ENCODE results near the gene TXNL4A.

TXNL4A gene

GRCh38 chr18:79974025-79974654, 14.2 kb downstream of the TXNL4A start:
- Histone ChIP-seq H3K4me1 (ENCODE audit: insufficient read depth, low read length) (no peaks in the 10 kb centered on the region), H3K27me3 (ENCODE audit: control insufficient read depth in 1 of 2, insufficient read depth in 2 of 2, low read length in 2 of 2) (no peaks in the 10 kb centered on the region), H3K9me3 (ENCODE audit: low read length) (no peaks in the 10 kb centered on the region), H3K4me3 (ENCODE audit: low read depth in 1 of 2, low read length in 2 of 2) (no peak overlapping the region), H3K27ac (ENCODE audit: low read depth, low read length) (no peak overlapping the region), H3K9ac (ENCODE audit: low read length) (no peak overlapping the region), H3K36me3 (ENCODE audit: insufficient read depth, low read length) (peaks cover 50% of the 10 kb centered on the region)

- Histone ChIP-seq H3K4me3 (ENCODE audit: low read depth in 1 of 2, low read length in 2 of 2) (no peak overlapping the region), H3K4me1 (ENCODE audit: insufficient read depth, low read length) (no peaks in the 10 kb centered on the region), H3K9me3 (ENCODE audit: low read length) (no peaks in the 10 kb centered on the region), H3K9ac (ENCODE audit: low read length) (no peak overlapping the region), H3K36me3 (ENCODE audit: insufficient read depth, low read length) (peaks cover 50% of the 10 kb centered on the region), H3K27ac (ENCODE audit: low read depth, low read length) (no peak overlapping the region), H3K27me3 (ENCODE audit: control insufficient read depth in 1 of 2, insufficient read depth in 2 of 2, low read length in 2 of 2) (no peaks in the 10 kb centered on the region)
These were observed 14.8 kb downstream of the TXNL4A start for GRCh38 chr18:79973517-79973916.

GRCh38 chr18:79972720-79973119, 15.6 kb downstream of the TXNL4A start:
- H3K4me3 ChIP-seq (ENCODE audit: low read depth in 1 of 2, low read length in 2 of 2): no peak overlapping the region
- H3K36me3 ChIP-seq (ENCODE audit: insufficient read depth, low read length): peaks cover 50% of the 10 kb centered on the region
- H3K4me1 ChIP-seq (ENCODE audit: insufficient read depth, low read length): no peaks in the 10 kb centered on the region
- H3K27me3 ChIP-seq (ENCODE audit: control insufficient read depth in 1 of 2, insufficient read depth in 2 of 2, low read length in 2 of 2): no peaks in the 10 kb centered on the region
- H3K27ac ChIP-seq (ENCODE audit: low read depth, low read length): no peak overlapping the region
- H3K9me3 ChIP-seq (ENCODE audit: low read length): no peaks in the 10 kb centered on the region
- H3K9ac ChIP-seq (ENCODE audit: low read length): no peak overlapping the region

- Histone ChIP-seq H3K9me3 (ENCODE audit: low read length) (no peaks in the 10 kb centered on the region), H3K9ac (ENCODE audit: low read length) (no peak overlapping the region), H3K4me1 (ENCODE audit: insufficient read depth, low read length) (no peaks in the 10 kb centered on the region), H3K4me3 (ENCODE audit: low read depth in 1 of 2, low read length in 2 of 2) (no peak overlapping the region), H3K36me3 (ENCODE audit: insufficient read depth, low read length) (peaks cover 50% of the 10 kb centered on the region), H3K27me3 (ENCODE audit: control insufficient read depth in 1 of 2, insufficient read depth in 2 of 2, low read length in 2 of 2) (no peaks in the 10 kb centered on the region), H3K27ac (ENCODE audit: low read depth, low read length) (no peak overlapping the region)
These were observed 16.4 kb downstream of the TXNL4A start for GRCh38 chr18:79971986-79972385.

GRCh38 chr18:79971211-79971952, 17.0 kb downstream of the TXNL4A start:
- H3K27me3 ChIP-seq (ENCODE audit: control insufficient read depth in 1 of 2, insufficient read depth in 2 of 2, low read length in 2 of 2): no peaks in the 10 kb centered on the region
- H3K9ac ChIP-seq (ENCODE audit: low read length): no peak overlapping the region
- no peaks in the 10 kb centered on the region for H3K9me3 ChIP-seq (ENCODE audit: low read length)
- H3K4me3 ChIP-seq (ENCODE audit: low read depth in 1 of 2, low read length in 2 of 2): no peak overlapping the region
- H3K36me3 ChIP-seq (ENCODE audit: insufficient read depth, low read length): peaks cover 46% of the 10 kb centered on the region
- no peak overlapping the region for H3K27ac ChIP-seq (ENCODE audit: low read depth, low read length)
- no peaks in the 10 kb centered on the region for H3K4me1 ChIP-seq (ENCODE audit: insufficient read depth, low read length)

GRCh38 chr18:79970419-79971133, 17.8 kb downstream of the TXNL4A start:
- H3K4me3 ChIP-seq (ENCODE audit: low read depth in 1 of 2, low read length in 2 of 2): no peak overlapping the region
- peaks cover 2% of the 10 kb centered on the region for H3K4me1 ChIP-seq (ENCODE audit: insufficient read depth, low read length)
- no peaks in the 10 kb centered on the region for H3K9me3 ChIP-seq (ENCODE audit: low read length)
- H3K36me3 ChIP-seq (ENCODE audit: insufficient read depth, low read length): peaks cover 40% of the 10 kb centered on the region
- no peaks in the 10 kb centered on the region for H3K27me3 ChIP-seq (ENCODE audit: control insufficient read depth in 1 of 2, insufficient read depth in 2 of 2, low read length in 2 of 2)
- no peak overlapping the region for H3K9ac ChIP-seq (ENCODE audit: low read length)
- H3K27ac ChIP-seq (ENCODE audit: low read depth, low read length): no peak overlapping the region

GRCh38 chr18:79965119-79965902, 23.1 kb downstream of the TXNL4A start:
- peaks cover 5% of the 10 kb centered on the region for H3K4me1 ChIP-seq (ENCODE audit: insufficient read depth, low read length)
- H3K4me3 ChIP-seq (ENCODE audit: low read depth in 1 of 2, low read length in 2 of 2): peak overlapping the region; percentile 54 to 89
- peaks cover 8% of the 10 kb centered on the region for H3K36me3 ChIP-seq (ENCODE audit: insufficient read depth, low read length)
- no peaks in the 10 kb centered on the region for H3K9me3 ChIP-seq (ENCODE audit: low read length)
- H3K9ac ChIP-seq (ENCODE audit: low read length): peak overlapping the region; percentile 78
- peaks cover 0 to 7% of the 10 kb centered on the region in 2 donors for H3K27me3 ChIP-seq (ENCODE audit: control insufficient read depth in 1 of 2, insufficient read depth in 2 of 2, low read length in 2 of 2)
- H3K27ac ChIP-seq (ENCODE audit: low read depth, low read length): peak overlapping the region; percentile 62

- peak within 1 kb of the TSS; percentile 78 for H3K9ac ChIP-seq (ENCODE audit: low read length)
- H3K27me3 ChIP-seq (ENCODE audit: control insufficient read depth in 1 of 2, insufficient read depth in 2 of 2, low read length in 2 of 2): peaks cover 0 to 11% of the 10 kb centered on the region in 2 donors
- H3K9me3 ChIP-seq (ENCODE audit: low read length): no peaks in the 10 kb centered on the region
These were observed 23.8 kb downstream of the TXNL4A start, which contains the start of gene HSBP1L1 for GRCh38 chr18:79964330-79965118. Gene HSBP1L1 (plus strand): TSS chr18:79964643. CDS start chr18:79964736, 93 bp downstream.

GRCh38 chr18:79963658-79964329, 24.6 kb downstream of the TXNL4A start:
- peak overlapping the region; percentile 62 for H3K27ac ChIP-seq (ENCODE audit: low read depth, low read length)
- H3K36me3 ChIP-seq (ENCODE audit: insufficient read depth, low read length): no peaks in the 10 kb centered on the region
- H3K4me3 ChIP-seq (ENCODE audit: low read depth in 1 of 2, low read length in 2 of 2): peak overlapping the region; percentile 54 to 89
- peaks cover 5% of the 10 kb centered on the region for H3K4me1 ChIP-seq (ENCODE audit: insufficient read depth, low read length)
- no peak overlapping the region for H3K9ac ChIP-seq (ENCODE audit: low read length)
- peaks cover 0 to 11% of the 10 kb centered on the region in 2 donors for H3K27me3 ChIP-seq (ENCODE audit: control insufficient read depth in 1 of 2, insufficient read depth in 2 of 2, low read length in 2 of 2)
- no peaks in the 10 kb centered on the region for H3K9me3 ChIP-seq (ENCODE audit: low read length)

More at GRCh38 chr18:79964330-79965118, 23.8 kb downstream of the TXNL4A start, which contains the start of gene HSBP1L1:
- Histone ChIP-seq H3K4me3 (ENCODE audit: low read depth in 1 of 2, low read length in 2 of 2) (peak within 1 kb of the TSS; percentile 54 to 89), H3K36me3 (ENCODE audit: insufficient read depth, low read length) (peaks cover 2% of the 10 kb centered on the region), H3K27ac (ENCODE audit: low read depth, low read length) (peak within 1 kb of the TSS; percentile 62), H3K4me1 (ENCODE audit: insufficient read depth, low read length) (peaks cover 5% of the 10 kb centered on the region)
